ENCODE data around the gene TMEM245. TPM values are rescaled to one million over a fixed set of nuclear protein-coding genes. Genes with fewer than 3 reads are reported as not detected.

TMEM245 gene
- total and polyA plus RNA-seq, 10 of the 15 experiments (the other 5 are each of a cell fraction or from before 2014, with no cell fraction given): 7.4 to 36.1 (median 19.0) TPM

- H2AFZ ChIP-seq (ENCODE audit: control insufficient read depth, low read depth, low read length): no peak overlapping the region
- SMC1A ChIA-PET (ENCODE audit: uncharacterized antibody, unreplicated experiment): interaction anchor here (1.4 to 2.2 kb wide), 5 partner anchors 13 to 103 kb away, joined by 3 to 6 read pairs (median 5); partner anchors contain the start of gene TMEM245
- POLR2A ChIA-PET: no interaction called here
- ATAC-seq: no peak
- H3K27ac ChIP-seq (ENCODE audit: control insufficient read depth, insufficient read depth): no peak overlapping the region; the same call in 1 of the 2 replicates
- H3K36me3 ChIP-seq (ENCODE audit: control insufficient read depth in 2 of 2, insufficient read depth in 2 of 2, low read length in 1 of 2): no peaks in the 10 kb centered on the region; a peak in 1 of 4 replicates
- no peak for FAIRE-seq
- H3K9ac ChIP-seq (ENCODE audit: control insufficient read depth, insufficient read depth, low read length): no peak overlapping the region
- RAD21 ChIA-PET (ENCODE audit: unreplicated experiment): interaction anchor here (1.2 to 1.5 kb wide), 3 partner anchors 98 to 395 kb away, joined by 3 read pairs; no protein-coding TSS in a partner anchor
- peaks cover 13% of the 10 kb centered on the region for H3K4me1 ChIP-seq (ENCODE audit: control insufficient read depth, insufficient read depth, low read length)
- peak overlapping the region; percentile 24 for H3K4me2 ChIP-seq (ENCODE audit: control insufficient read depth, insufficient read depth)
- BruUV-seq (replicated peaks): no TSS peak
- intact Hi-C loops (cut with micrococcal nuclease; ENCODE audit: unreplicated experiment) (loop anchor here (10.0 kb wide), 1 partner anchor 398 kb away; no protein-coding TSS in a partner anchor), in situ Hi-C loops (cut with MboI) (loop anchor here (5.0 kb wide), 1 partner anchor 50 kb away; no protein-coding TSS in a partner anchor)
- no peaks in the 10 kb centered on the region for H4K20me1 ChIP-seq (ENCODE audit: control insufficient read depth, insufficient read depth)
- peaks cover 5% of the 10 kb centered on the region for H3K79me2 ChIP-seq (ENCODE audit: control insufficient read depth, insufficient read depth, low read length)
- no peaks in the 10 kb centered on the region for H3K9me3 ChIP-seq (replicated peaks; ENCODE audit: control insufficient read depth, insufficient read depth, low read length)
- no peak for DNase-seq (ENCODE audit: low read depth, low spot score)
- H3K27me3 ChIP-seq (replicated peaks in 1 of 2; ENCODE audit: control insufficient read depth in 2 of 2, insufficient read depth in 2 of 2, low read length in 1 of 2): no peaks in the 10 kb centered on the region
- CTCF ChIA-PET: interaction anchor here (0.6 to 2.0 kb wide), 7 partner anchors 9 to 69 kb away, joined by 3 to 5 read pairs (median 3); no protein-coding TSS in a partner anchor
- H3K4me3 ChIP-seq: no peak overlapping the region; the same call in 1 of the 2 replicates
- TF ChIP-seq TCF3 (IDR thresholded peaks at IDR 0.05; ENCODE audit: borderline replicate concordance, insufficient read depth, low read depth, low read length) (no peak), BMI1 (IDR thresholded peaks at IDR 0.05; ENCODE audit: borderline replicate concordance) (no peak), RB1 (IDR thresholded peaks at IDR 0.05; ENCODE audit: borderline replicate concordance) (no peak), CHD2 (IDR thresholded peaks at IDR 0.05; ENCODE audit: borderline replicate concordance, low read depth, low read length) (no peak), STAT1 (conservative IDR thresholded peaks at IDR 0.05) (no peak), RAD21 (IDR thresholded peaks at IDR 0.05; ENCODE audit: insufficient read depth, low read depth, low read length) (no peak), CHD4 (IDR thresholded peaks at IDR 0.05) (no peak), IRF4 (IDR thresholded peaks at IDR 0.05; ENCODE audit: low read depth, low read length) (no peak), EZH2 (IDR thresholded peaks at IDR 0.05; ENCODE audit: borderline replicate concordance, control insufficient read depth, low read depth, low read length) (no peak), NFYA (IDR thresholded peaks at IDR 0.05; ENCODE audit: borderline replicate concordance, low read depth, low read length) (no peak), ZBED1 (IDR thresholded peaks at IDR 0.05; ENCODE audit: borderline replicate concordance) (no peak), ZNF217 (IDR thresholded peaks at IDR 0.05) (no peak), BCL3 (IDR thresholded peaks at IDR 0.05; ENCODE audit: borderline replicate concordance, insufficient read depth, low read depth, low read length, poor library complexity, severe bottlenecking) (no peak), CBFB (IDR thresholded peaks at IDR 0.05; ENCODE audit: low read depth) (no peak), EGR1 (IDR thresholded peaks at IDR 0.05; ENCODE audit: borderline replicate concordance in 1 of 2, low read depth in 2 of 2, low read length in 2 of 2) (no peak), EP300 (IDR thresholded peaks at IDR 0.05; ENCODE audit: borderline replicate concordance in 1 of 2, control insufficient read depth in 1 of 2, low read depth in 2 of 2, low read length in 2 of 2) (no peak), ESRRA (IDR thresholded peaks at IDR 0.05; ENCODE audit: low read length) (no peak), RFX5 (IDR thresholded peaks at IDR 0.05; ENCODE audit: low read depth, low read length) (no peak)
Measured at GRCh38 chr9:109017061-109017460, 102.7 kb downstream of the TMEM245 start.
